Caki2 (cell line): ENCODE measurements around the gene PIGM. TPM values are rescaled to one million over a fixed set of nuclear protein-coding genes. Genes with fewer than 3 reads are reported as not detected.
A peak's percentile ranks its signal among the peaks of the same experiment; 100 is the strongest.

Source experiments
- DNase-seq: peaks from one replicate; pipeline ENCODE4 v3.0.0-alpha.2; 2015; ENCODE audit warnings: low read depth
- in situ Hi-C: cut with HindIII; loops from 2 replicates; pipeline ENCODE4 v1.10.0; 2016; ENCODE audit warnings: low sequenced_read_pairs, low pct_unique_long_range_greater_than_20kb, mixed read lengths
- total RNA-seq: library from RNA; depleted of rRNA; stranded (reverse); fragments of >200 nt; shearing (Covaris generic); gene quantifications from 2 replicates; pipeline ENCODE4 v1.2.3, GENCODE V29; 2014; ENCODE audit warnings: low replicate concordance; rRNA removed

PIGM gene
- 1.8 and 1.9 TPM in 2 replicates for total RNA-seq

GRCh38 chr1:160031365-160032164 lies at the start of gene PIGM:
Gene PIGM, minus strand, starts transcription at chr1:160031990. Its CDS starts 251 bp downstream, at chr1:160031739.
- in situ Hi-C loops: no loop called here
- DNase-seq: peak; percentile 89

GRCh38 chr1:160081261-160081936 lies 49.6 kb upstream of the PIGM start, which contains the start of gene KCNJ9:
Gene KCNJ9, plus strand, starts transcription at chr1:160081538. Its CDS starts 2,493 bp downstream, at chr1:160084031.
- DNase-seq: no peak
- in situ Hi-C loops: no loop called here

DNA sequence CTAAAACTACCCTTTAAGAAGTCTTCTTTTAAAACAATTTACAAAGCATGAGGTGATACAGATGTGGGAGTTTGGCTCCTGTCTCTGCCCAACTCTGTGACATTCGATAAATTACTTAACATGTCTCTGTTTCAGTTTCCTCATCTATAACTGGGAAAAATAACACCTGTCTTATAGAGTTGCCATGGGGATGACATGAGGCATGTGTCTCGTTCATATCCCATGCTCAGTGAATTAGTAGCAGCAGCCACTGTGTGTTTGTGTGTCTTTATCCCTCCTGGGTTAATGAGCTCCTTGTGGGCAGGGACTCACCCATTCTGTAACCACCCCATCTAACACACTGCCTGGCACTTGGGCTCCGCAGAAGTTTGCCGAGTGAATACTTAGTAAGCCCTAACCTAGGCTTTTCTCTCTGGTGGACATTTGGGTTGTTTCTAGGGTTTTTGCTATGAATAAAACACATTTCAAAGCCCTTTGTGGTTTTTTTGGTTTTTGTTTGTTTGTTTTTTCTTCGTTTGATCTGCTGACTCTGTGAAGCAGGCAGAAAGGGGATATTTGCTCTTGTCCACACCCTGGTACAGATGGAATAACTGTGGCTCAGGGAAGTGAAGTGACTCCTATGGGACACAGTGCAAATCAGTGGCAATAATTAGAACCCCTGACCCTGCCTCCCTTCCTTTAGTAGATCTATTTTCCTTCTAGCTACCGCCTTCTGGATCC lies 48.8 kb upstream of the PIGM start:
- in situ Hi-C loops: no loop called here
- DNase-seq: no peak

DNA sequence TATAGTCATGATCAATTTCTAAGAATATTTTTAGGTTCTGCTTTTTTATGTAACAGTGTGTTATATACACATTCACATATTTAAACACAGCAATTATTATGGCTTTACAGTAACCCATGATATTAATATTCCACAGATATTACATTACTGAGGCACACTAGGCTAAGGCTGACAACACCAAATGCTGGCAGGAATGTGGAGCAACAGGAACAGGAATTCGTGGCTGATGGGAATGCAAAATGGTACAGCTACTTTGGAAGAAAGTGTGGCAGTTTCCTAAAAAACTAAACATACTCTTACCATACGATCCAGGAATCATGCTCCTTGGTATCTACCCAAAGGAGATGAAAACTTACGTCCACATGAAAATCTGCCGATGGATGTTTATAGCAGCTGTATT lies 47.7 kb upstream of the PIGM start:
- in situ Hi-C loops: no loop called here
- DNase-seq: no peak

DNA sequence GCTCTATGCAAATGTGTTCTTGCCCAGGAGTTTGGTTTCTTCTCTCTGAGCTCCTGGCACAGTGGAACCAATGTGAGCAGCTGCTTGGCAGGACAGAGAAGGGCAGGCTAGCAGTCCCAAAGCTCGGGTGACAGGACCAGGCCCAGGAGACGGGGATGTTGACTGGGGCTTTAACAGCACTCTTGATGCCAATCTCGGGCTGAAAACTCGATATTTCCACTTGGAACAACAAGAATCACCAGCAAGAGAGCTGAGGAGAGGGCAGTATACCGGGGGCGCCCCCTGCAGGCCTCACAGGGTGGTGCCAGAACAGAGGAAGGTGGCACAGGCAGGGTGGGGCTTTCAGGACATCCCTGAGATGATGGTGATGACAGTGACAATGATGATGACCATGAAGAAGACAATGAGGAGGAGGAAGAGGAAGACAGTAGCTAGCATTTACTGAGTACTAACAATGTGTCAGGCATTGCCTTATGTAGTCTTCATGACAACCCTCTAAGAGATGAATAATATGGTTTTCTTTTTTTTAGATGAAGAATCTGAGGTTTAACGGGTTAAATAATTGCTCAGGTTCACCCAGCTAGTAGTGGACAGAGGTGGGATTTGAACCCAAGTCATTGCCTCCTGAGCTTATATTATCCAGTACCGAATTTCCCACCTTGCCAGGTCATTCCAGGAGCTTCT lies 46.9 kb upstream of the PIGM start:
- DNase-seq: peak; percentile 25
- in situ Hi-C loops: no loop called here

DNA sequence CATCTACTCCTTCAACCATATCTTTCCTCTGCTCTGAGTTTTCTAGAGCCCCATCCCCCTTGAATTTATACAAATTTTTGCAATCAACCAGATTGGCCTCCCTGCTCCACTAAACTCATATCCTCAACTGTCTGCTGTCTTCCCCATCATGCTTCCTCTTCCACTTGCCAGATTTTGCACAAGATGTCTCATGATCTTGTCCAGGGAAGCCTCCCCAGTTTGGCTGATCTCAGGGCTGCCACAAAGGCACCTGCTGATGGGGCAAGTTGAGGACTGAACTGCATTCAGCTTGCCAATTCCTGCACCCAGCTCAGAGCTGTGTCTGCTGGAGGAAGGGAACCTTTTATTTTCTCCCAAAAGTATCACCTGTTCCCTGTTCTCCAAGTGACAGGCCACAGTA lies 45.7 kb upstream of the PIGM start:
- DNase-seq: no peak
- in situ Hi-C loops: no loop called here

DNA sequence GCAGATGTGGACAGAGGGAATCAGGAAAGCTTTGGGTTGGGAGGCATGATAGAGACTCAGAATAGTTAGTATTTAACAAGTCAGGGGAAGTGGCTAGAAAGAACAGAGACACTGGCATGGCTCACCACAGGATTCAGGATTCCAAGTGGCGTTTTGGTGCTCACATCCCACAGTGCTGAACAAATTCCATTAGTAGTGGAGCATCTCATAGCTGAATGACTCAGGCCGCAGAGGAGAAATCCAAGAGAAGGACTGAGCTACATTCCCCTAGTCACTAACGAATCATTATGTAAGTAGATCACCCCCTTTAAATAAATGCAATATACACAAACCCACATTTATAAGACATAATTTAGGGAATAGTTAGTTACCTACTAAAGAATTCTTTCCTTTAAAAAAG lies 44.5 kb upstream of the PIGM start:
- in situ Hi-C loops: no loop called here
- no peak for DNase-seq

DNA sequence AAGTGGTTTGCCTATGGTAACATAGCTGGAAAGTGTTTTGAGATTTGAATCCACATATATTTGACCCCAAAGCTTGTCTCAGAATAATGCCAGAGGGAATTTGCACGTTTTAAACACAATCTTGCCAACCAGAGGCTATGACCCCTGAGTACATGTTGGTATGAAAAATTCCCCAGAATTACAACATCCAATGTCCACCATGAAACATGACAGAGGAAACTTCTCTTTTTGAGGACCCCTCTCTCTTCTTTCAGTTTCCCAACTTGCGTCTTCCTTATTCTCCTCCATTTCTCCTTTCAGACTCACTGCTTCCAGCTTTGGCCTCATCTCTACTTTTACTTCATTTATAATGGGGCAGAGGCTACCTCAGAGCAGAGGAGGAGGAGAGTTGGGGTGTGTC lies 44.0 kb upstream of the PIGM start:
- DNase-seq: no peak
- in situ Hi-C loops: no loop called here

DNA sequence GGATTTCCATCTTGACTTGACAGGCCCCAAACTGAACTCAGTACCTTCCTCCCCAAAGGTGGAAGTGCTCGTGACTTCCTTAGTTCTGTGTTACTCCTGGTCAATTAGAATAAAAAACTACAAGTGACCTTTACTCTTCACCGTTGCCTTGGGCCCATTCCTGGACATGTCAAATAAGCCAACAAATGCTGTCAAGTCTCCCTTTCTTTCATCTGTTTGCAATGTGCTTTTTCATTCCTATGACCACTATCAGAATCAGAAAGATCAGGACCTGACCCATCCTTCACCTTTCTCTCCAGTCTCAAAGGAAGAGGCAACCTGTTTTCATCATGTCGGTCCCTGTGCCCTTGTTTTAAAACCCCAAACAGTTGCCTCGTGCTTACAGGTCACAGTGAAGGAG lies 43.1 kb upstream of the PIGM start:
- DNase-seq: no peak
- in situ Hi-C loops: no loop called here

DNA sequence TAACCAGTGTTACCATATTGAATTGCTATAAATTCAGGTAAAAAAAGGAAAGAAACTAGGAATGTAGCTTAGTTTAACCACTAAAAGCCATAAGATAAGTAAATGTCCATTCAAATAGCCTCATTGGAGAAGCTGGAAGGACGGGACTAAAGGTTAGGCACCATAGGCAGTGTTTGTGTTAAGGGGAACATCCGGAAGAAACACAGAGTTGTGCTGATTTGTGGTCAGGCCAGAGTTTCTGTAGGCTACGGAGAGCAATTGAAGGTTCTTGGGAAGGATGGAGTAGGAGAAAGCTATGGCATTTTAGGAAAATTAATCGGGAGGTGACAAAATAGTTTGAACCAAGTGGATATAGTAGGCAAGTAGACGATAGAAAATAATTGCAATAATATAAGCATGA lies 39.5 kb upstream of the PIGM start:
- DNase-seq: no peak
- in situ Hi-C loops: no loop called here

- in situ Hi-C loops: no loop called here
- DNase-seq: peak; percentile 55
Measured at GRCh38 chr1:160070243-160071163, 38.7 kb upstream of the PIGM start.

DNA sequence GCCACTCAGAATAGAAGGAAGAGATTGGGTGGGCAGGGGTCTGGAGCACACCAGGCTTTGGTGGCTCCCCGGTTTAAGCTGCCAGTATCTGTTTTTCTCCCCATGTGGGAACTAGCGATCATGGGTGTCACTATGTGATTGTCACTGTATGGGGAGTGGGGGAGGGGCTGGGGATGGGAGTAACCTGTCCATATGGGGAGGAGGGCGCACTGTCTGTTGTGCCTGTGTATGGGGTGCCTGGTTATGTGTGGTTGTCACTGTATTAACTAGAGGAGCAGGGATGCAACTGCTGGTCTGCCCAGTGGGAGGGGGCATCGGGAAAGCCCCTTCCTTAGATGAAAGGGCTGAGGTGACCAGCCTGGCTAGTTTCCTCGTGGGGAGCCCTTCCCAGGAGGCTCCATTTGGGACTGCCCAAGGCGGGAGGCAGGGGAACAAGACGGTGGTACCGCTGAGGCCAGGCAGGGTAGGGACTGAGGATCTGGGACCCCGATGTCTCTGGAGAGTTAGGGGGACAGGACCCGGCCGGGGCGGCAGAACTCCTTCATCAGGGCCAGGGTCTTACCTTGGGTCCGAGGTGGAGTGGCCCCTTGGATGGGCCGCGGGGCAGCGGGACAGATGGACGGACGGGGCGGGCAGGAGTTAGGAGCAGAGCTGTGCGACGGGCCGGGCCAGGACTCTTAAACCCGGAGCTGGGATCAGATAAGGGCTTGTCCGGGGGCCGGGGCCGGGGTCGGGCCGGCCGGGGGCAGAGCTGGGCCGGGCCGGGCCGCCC lies 37.9 kb upstream of the PIGM start, which contains the start of gene KCNJ10:
Gene KCNJ10, minus strand, starts transcription at position 701 of the 772 bp plus-strand sequence. CDS start 27,628 bp downstream, outside the sequence.
- no peak for DNase-seq
- in situ Hi-C loops: no loop called here

DNA sequence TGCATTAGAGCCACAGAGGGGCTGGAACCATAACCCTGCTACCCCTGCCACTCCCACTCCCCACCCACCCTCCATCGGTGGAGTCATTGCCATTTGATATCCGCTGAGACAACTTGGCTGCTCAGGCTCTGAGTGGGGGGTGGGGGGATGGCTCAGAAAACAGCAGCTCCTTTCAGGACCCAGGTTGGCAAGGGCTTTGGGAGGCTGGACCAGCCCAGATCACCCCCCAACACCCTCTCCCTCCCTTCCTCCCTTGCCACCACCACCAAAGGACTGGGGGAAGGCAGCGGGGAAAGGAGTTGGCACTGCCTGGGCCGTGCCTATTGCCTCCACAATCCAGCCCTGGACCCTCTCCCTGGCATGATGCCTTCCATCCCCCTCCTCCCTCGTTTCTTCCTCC lies 36.4 kb upstream of the PIGM start:
- no peak for DNase-seq
- in situ Hi-C loops: no loop called here

DNA sequence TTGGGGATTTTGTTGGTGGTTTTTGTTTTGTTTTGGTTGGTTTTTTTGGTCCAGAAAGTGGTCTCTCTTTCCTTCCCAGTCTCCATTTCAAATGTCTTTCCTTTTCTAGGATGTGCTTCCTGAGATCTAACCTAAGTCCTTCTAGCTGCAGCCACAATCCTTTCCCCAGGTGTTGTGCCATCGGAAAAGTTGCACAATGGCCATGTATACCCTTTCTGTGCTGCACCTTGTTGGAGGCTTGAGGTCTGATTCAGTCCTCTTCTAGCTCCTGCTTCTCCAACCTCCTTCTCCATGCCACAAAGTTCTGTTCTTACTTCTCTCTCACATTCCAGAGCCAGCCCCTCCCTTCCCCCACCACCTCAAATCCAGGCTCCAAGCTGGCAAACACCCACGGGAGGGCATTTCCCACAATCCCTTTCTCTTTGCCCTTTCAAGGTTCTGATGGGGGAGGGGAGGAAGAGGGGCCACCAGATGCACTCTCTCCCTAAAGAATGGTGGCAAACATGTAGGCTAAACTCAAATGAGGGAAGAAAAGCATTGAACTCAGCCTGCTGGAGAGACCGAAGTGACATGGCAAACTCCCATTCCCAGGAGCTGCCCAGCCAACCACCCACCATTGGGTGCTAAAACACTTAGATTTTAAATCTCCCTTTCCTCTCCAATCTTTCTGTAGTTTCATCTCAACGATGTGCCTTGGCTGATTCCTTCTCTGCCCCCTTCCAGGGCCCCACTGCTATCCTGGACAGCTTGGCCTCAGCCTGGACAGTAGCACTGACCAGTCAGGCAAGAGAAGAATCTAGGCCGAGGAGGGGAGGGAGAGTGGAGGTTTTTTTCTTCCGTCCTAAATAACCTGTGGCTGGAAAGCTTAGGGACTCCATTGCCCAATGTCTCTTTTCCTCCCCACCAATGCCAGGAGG lies 35.3 kb upstream of the PIGM start:
- DNase-seq: no peak
- in situ Hi-C loops: no loop called here

GRCh38 chr1:160064746-160065145 lies 33.0 kb upstream of the PIGM start:
- in situ Hi-C loops: no loop called here
- DNase-seq: no peak

GRCh38 chr1:160064164-160064563 lies 32.4 kb upstream of the PIGM start:
- in situ Hi-C loops: no loop called here
- no peak for DNase-seq
